IMR-90 (cell line): Measurements from ENCODE around the gene FYCO1. TPM values are rescaled to one million over a fixed set of nuclear protein-coding genes. Genes with fewer than 3 reads are reported as not detected.

ENCODE experiments used
- ATAC-seq: fragments of 200-7000 bp; cut with Tn5 transposase; 2 replicates; pipeline ENCODE4 v1.9.1; 2020; ENCODE audit warnings: low read depth, mild to moderate bottlenecking, moderate library complexity
- BruUV-seq: library from RNA; stranded (reverse); fragments of 400-500 nt; replicated peaks from 2 replicates; lab custom pipeline; 2021; lab: Mats Ljungman, UMichigan
- CTCF ChIA-PET: fragments of 300-600 bp; formaldehyde crosslinking; extraction: SDS; loops from one replicate; lab custom pipeline; 2021; ENCODE audit warnings: antibody characterized with exemption; lab: Yijun Ruan, JAX
- POLR2A ChIA-PET: fragments of 300-600 bp; sonication (Branson Sonifier 250); formaldehyde crosslinking; loops from one replicate; lab custom pipeline; 2022; ENCODE audit warnings: antibody characterized with exemption; ENCODE audit not compliant: unreplicated experiment; lab: Charles Lee
- DNase-seq: peaks from one replicate; pipeline ENCODE4 v3.0.0; 2013
- H2AFZ ChIP-seq: replicated peaks from 2 replicates; pipeline ENCODE3; 2013; ENCODE audit warnings: low read length, mild to moderate bottlenecking; ENCODE audit not compliant: poor library complexity
- H2AK5ac ChIP-seq: 2 replicates; pipeline ENCODE4 v1.6.1; 2013; ENCODE audit warnings: low read depth, low read length, inconsistent platforms
- H2AK9ac ChIP-seq: replicated peaks from 2 replicates; pipeline ENCODE3; 2013; ENCODE audit warnings: mild to moderate bottlenecking, low read depth, low read length, moderate library complexity; ENCODE audit not compliant: poor library complexity
- H2BK120ac ChIP-seq: 2 replicates; pipeline ENCODE4 v1.6.1; 2013; ENCODE audit warnings: low read depth, low read length, inconsistent platforms
- H2BK15ac ChIP-seq: 3 replicates; pipeline ENCODE4 v1.6.1; 2013; ENCODE audit warnings: low read depth, low read length, inconsistent platforms
- H2BK20ac ChIP-seq: 2 replicates; pipeline ENCODE4 v1.6.1; 2013; ENCODE audit warnings: low read depth, mild to moderate bottlenecking, inconsistent platforms, low read length, moderate library complexity
- H2BK5ac ChIP-seq: 2 replicates; pipeline ENCODE4 v1.6.1; 2013; ENCODE audit warnings: mild to moderate bottlenecking, low read depth, low read length, inconsistent platforms; ENCODE audit not compliant: poor library complexity, severe bottlenecking
- H3K14ac ChIP-seq: replicated peaks from 2 replicates; pipeline ENCODE4 v1.6.1; 2013; ENCODE audit warnings: low read depth, low read length, inconsistent platforms
- H3K18ac ChIP-seq: 2 replicates; pipeline ENCODE4 v1.6.1; 2013; ENCODE audit warnings: low read depth, low read length, control low read depth
- H3K23ac ChIP-seq: 2 replicates; pipeline ENCODE4 v1.6.1; 2013; ENCODE audit warnings: low read depth, low read length, inconsistent platforms
- H3K27ac ChIP-seq: 2 replicates; pipeline ENCODE4 v1.5.1; 2013; ENCODE audit warnings: mild to moderate bottlenecking, control low read depth, low read length; ENCODE audit not compliant: insufficient read depth
- H3K27me3 ChIP-seq: 2 replicates; pipeline ENCODE4 v1.6.1; 2013; ENCODE audit warnings: low read length; ENCODE audit not compliant: control insufficient read depth, insufficient read depth
- H3K36me3 ChIP-seq: 2 replicates; pipeline ENCODE4 v1.6.1; 2013; ENCODE audit warnings: low read length, mixed read lengths; ENCODE audit not compliant: control insufficient read depth, insufficient read depth
- H3K4ac ChIP-seq: 2 replicates; pipeline ENCODE4 v1.6.1; 2013; ENCODE audit warnings: low read depth, low read length, inconsistent platforms
- H3K4me1 ChIP-seq: 2 replicates; pipeline ENCODE4 v1.6.1; 2013; ENCODE audit warnings: low read length, mixed read lengths; ENCODE audit not compliant: control insufficient read depth, insufficient read depth
- H3K4me2 ChIP-seq: 2 replicates; pipeline ENCODE4 v1.6.1; 2013; ENCODE audit warnings: low read depth, mild to moderate bottlenecking, control low read depth, low read length, moderate library complexity
- H3K4me3 ChIP-seq: 2 replicates; pipeline ENCODE4 v1.5.1; 2013; ENCODE audit warnings: low read depth, mild to moderate bottlenecking, control low read depth, low read length, moderate library complexity; ENCODE audit not compliant: insufficient read depth
- H3K56ac ChIP-seq: 2 replicates; pipeline ENCODE4 v1.6.1; 2013; ENCODE audit warnings: low read length, inconsistent platforms; ENCODE audit not compliant: insufficient read depth; ENCODE audit errors: extremely low read depth
- H3K79me1 ChIP-seq, 2 experiments: 2 replicates each; pipeline ENCODE4 v1.6.1; 2013; ENCODE audit warnings: low read length in 2 of 2, inconsistent platforms in 1 of 2, low read depth in 1 of 2
- H3K9ac ChIP-seq: 2 replicates; pipeline ENCODE4 v1.6.1; 2013; ENCODE audit warnings: low read depth, low read length, control low read depth
- H3K9me1 ChIP-seq: 2 replicates; pipeline ENCODE4 v1.6.1; 2013; ENCODE audit warnings: low read length, inconsistent platforms; ENCODE audit not compliant: insufficient read depth
- H3K9me3 ChIP-seq: 2 replicates; pipeline ENCODE4 v1.6.1; 2013; ENCODE audit warnings: low read length; ENCODE audit not compliant: control insufficient read depth, insufficient read depth
- H4K20me1 ChIP-seq: 2 replicates; pipeline ENCODE4 v1.6.1; 2013; ENCODE audit warnings: low read length, inconsistent platforms; ENCODE audit not compliant: insufficient read depth
- H4K5ac ChIP-seq: 2 replicates; pipeline ENCODE4 v1.6.1; 2013; ENCODE audit warnings: mild to moderate bottlenecking, low read depth, low read length, control low read depth
- H4K8ac ChIP-seq, 2 experiments: 2 replicates each; pipeline ENCODE4 v1.6.1; 2013; ENCODE audit warnings: low read depth in 2 of 2, low read length in 2 of 2, control low read depth in 1 of 2, inconsistent platforms in 1 of 2
- H4K91ac ChIP-seq: 2 replicates; pipeline ENCODE4 v1.6.1; 2013; ENCODE audit warnings: low read depth, low read length, inconsistent platforms; ENCODE audit not compliant: insufficient read depth
- CTCF ChIP-seq: conservative IDR thresholded peaks from 2 replicates; pipeline ENCODE4 v1.5.1; 2012; ENCODE audit warnings: mild to moderate bottlenecking, low read depth, low read length, improper control_type of control experiment
- FOS ChIP-seq: fragments of 150-350 bp; IDR thresholded peaks from 2 replicates; pipeline ENCODE4 v1.6.1; 2016; ENCODE audit warnings: low read depth, low read length
- MAZ ChIP-seq: IDR thresholded peaks from 2 replicates; pipeline ENCODE4 v1.6.1; 2012; ENCODE audit warnings: low read depth, mild to moderate bottlenecking, low read length, improper control_type of control experiment, moderate library complexity, borderline replicate concordance
- MXI1 ChIP-seq: IDR thresholded peaks from 2 replicates; pipeline ENCODE4 v1.6.1; 2012; ENCODE audit warnings: low read depth, mild to moderate bottlenecking, low read length, moderate library complexity, borderline replicate concordance
- NFE2L2 ChIP-seq: fragments of 150-350 bp; IDR thresholded peaks from 2 replicates; pipeline ENCODE4 v1.6.1; 2016; ENCODE audit warnings: low read depth, mild to moderate bottlenecking, low read length
- RAD21 ChIP-seq: IDR thresholded peaks from 2 replicates; pipeline ENCODE4 v1.6.1; 2012; ENCODE audit warnings: low read length, improper control_type of control experiment
- SMC3 ChIP-seq: fragments of 150-350 bp; IDR thresholded peaks from 2 replicates; pipeline ENCODE4 v1.6.1; 2016; ENCODE audit warnings: low read depth, mild to moderate bottlenecking, antibody characterized with exemption, low read length, moderate library complexity
- WGBS, 2 experiments: methylation state at CpG; one replicate each; pipeline versions ENCODE4 v1.1.5 to v1.1.7; 2013; ENCODE audit warnings: missing lambda C conversion rate in 2 of 2; ENCODE audit not compliant: insufficient read length in 1 of 2; ENCODE audit errors: extremely low coverage in 2 of 2; 5-methylcytosine and 5-hydroxymethylcytosine counted together
- dilution Hi-C: fragments of 300-500 bp; cut with HindIII; formaldehyde crosslinking; loops from one replicate; pipeline ENCODE4 v1.14.3; 2018; ENCODE audit warnings: low sequenced_read_pairs; ENCODE audit not compliant: unreplicated experiment
- in situ Hi-C: fragments of 300-500 bp; cut with MboI; formaldehyde crosslinking; loops from 3 replicates; pipeline ENCODE4 v1.14.3; 2019; ENCODE audit warnings: low sequenced_read_pairs, inconsistent platforms, mixed read lengths
- intact Hi-C: fragments of 100-400 bp; cut with micrococcal nuclease; formaldehyde crosslinking; loops from 2 replicates; pipeline ENCODE4 v1.10.0; 2022
- polyA plus RNA-seq, 3 experiments: library from polyadenylated mRNA; depleted of rRNA; stranded (reverse); fragments of >200 nt; gene quantifications; 2 replicates each; pipeline ENCODE4 v1.2.3, GENCODE V29; 2012; ENCODE audit warnings: low replicate concordance in 1 of 3
- total RNA-seq: library from RNA; depleted of rRNA; stranded (reverse); fragments of >200 nt; gene quantifications from 2 replicates; pipeline ENCODE4 v1.2.3, GENCODE V29; 2012
- TF ChIP-seq, protein P1 (sequence below): fragments of 150-350 bp; IDR thresholded peaks from 2 replicates; pipeline ENCODE4 v1.6.1; 2016; ENCODE audit warnings: low read depth, mild to moderate bottlenecking, low read length, moderate library complexity, borderline replicate concordance

FYCO1 gene
- total and polyA plus RNA-seq, 2 of the 4 experiments (the other 2 are of a cell fraction) = 13.7 to 20.1 TPM

- CTCF ChIA-PET = interaction anchor here (1.2 kb wide), 1 partner anchor 38 kb away, joined by 3 read pairs; no protein-coding TSS in a partner anchor
- no TSS peak for BruUV-seq
These were observed 19.2 kb downstream of the FYCO1 start for GRCh38 chr3:45976191-45977091.

More at GRCh38 chr3:45976191-45977091, 19.2 kb downstream of the FYCO1 start:
- no peak overlapping the region for H2BK20ac ChIP-seq
- no peak overlapping the region for H2BK5ac ChIP-seq
- H3K36me3 ChIP-seq = peaks cover 26% of the 10 kb centered on the region
- peaks cover 8% of the 10 kb centered on the region for H3K4me1 ChIP-seq
- peaks cover 17% of the 10 kb centered on the region for H3K9me1 ChIP-seq
- no peak overlapping the region for H4K5ac ChIP-seq
- H3K9me3 ChIP-seq = no peaks in the 10 kb centered on the region
- no peak overlapping the region for H3K9ac ChIP-seq
- H3K4me2 ChIP-seq = no peak overlapping the region
- POLR2A ChIA-PET = no interaction called here
- H3K23ac ChIP-seq = no peak overlapping the region
- H2BK15ac ChIP-seq = no peak overlapping the region
- WGBS, 2 experiments = 93% methylated on average over 3 of the region's 6 CpGs; no CpG with 5 or more reads in 1 of the 2 experiments
- no peak overlapping the region for H4K8ac ChIP-seq
- no peak overlapping the region for H4K91ac ChIP-seq
- no peak overlapping the region for H3K56ac ChIP-seq
- H3K27ac ChIP-seq = no peak overlapping the region
- intact Hi-C loops (no loop called here), in situ Hi-C loops (no loop called here), dilution Hi-C loops (no loop called here)
- H2AFZ ChIP-seq = no peak overlapping the region
- no peak overlapping the region for H3K18ac ChIP-seq
- H2AK9ac ChIP-seq = no peak overlapping the region
- no peak overlapping the region for H3K14ac ChIP-seq
- H3K79me1 ChIP-seq = no peaks in the 10 kb centered on the region
- DNase-seq (no peak), ATAC-seq (no peak)
- no peak overlapping the region for H2BK120ac ChIP-seq
- H3K4ac ChIP-seq = no peak overlapping the region
- H3K4me3 ChIP-seq = no peak overlapping the region
- H3K27me3 ChIP-seq = no peaks in the 10 kb centered on the region
- peaks cover 7% of the 10 kb centered on the region for H4K20me1 ChIP-seq
- H2AK5ac ChIP-seq = no peak overlapping the region
- TF ChIP-seq, protein P1, sequence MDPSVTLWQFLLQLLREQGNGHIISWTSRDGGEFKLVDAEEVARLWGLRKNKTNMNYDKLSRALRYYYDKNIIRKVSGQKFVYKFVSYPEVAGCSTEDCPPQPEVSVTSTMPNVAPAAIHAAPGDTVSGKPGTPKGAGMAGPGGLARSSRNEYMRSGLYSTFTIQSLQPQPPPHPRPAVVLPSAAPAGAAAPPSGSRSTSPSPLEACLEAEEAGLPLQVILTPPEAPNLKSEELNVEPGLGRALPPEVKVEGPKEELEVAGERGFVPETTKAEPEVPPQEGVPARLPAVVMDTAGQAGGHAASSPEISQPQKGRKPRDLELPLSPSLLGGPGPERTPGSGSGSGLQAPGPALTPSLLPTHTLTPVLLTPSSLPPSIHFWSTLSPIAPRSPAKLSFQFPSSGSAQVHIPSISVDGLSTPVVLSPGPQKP = no peak
- no peak for TF ChIP-seq FOS
- no peak for TF ChIP-seq RAD21
- TF ChIP-seq MAZ = no peak
- no peak for TF ChIP-seq CTCF
- TF ChIP-seq SMC3 = no peak
- TF ChIP-seq MXI1 = no peak
- no peak for TF ChIP-seq NFE2L2
